GM18511 (cell line): ENCODE results near the gene NCBP2L.
"Not testable (repeated sequence)": the region's sequence is repeated elsewhere in the genome, so short reads cannot be mapped to it uniquely, and the experiment has no call there.

Experiments
- ATAC-seq: cut with Tn5 transposase; IDR thresholded peaks from one replicate; pipeline ENCODE4 v1.9.1; 2021; ENCODE audit warnings: mild to moderate bottlenecking, moderate library complexity; ENCODE audit not compliant: unreplicated experiment

Gene NCBP2L

DNA sequence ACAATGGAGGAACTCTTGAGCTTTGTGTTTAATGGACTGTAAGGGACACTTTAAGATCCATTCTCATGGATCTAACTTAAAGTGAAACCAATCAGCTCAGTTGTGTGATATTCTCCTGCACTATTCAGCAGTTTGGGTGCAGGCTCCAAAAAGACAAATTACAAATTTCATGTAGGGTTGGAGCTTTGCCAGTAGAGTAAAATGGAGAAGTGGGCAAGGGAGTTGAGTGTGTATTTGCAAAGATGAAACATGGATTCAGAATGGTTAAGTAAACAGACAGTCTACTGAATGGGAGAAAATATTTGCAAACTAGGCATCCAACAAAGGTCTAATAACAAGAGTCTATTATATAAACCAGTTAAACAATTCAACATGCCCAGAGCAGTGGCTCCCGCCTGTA is 26.9 kb downstream of the NCBP2L start:
- no peak for ATAC-seq

GRCh38 chrX:107805179-107805578 is 27.6 kb downstream of the NCBP2L start:
- ATAC-seq: no peak

GRCh38 chrX:107810053-107810452 is 32.5 kb downstream of the NCBP2L start:
- not testable (repeated sequence) for ATAC-seq

- no peak for ATAC-seq
Observed at GRCh38 chrX:107818900-107819521, 41.5 kb downstream of the NCBP2L start.

DNA sequence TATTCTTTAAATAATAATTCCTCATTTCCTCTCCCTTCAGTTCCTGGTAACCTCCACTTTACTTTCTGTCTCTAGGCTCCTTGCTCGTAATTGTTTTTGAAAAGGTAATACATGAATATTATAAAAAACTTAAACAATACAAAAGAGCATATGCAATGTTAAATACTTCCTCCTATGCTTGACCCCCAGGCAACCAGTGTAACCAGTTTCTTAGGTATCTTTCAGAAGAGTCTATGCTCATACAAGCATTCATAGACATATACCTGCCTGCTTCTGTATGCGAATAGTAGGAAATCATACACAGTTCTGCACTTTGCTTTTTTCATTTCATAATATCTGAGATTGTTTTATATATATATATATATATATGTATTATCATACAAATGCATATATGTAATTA is 45.5 kb downstream of the NCBP2L start:
- no peak for ATAC-seq

- no peak for ATAC-seq
Observed at GRCh38 chrX:107823456-107823855, 45.9 kb downstream of the NCBP2L start.

DNA sequence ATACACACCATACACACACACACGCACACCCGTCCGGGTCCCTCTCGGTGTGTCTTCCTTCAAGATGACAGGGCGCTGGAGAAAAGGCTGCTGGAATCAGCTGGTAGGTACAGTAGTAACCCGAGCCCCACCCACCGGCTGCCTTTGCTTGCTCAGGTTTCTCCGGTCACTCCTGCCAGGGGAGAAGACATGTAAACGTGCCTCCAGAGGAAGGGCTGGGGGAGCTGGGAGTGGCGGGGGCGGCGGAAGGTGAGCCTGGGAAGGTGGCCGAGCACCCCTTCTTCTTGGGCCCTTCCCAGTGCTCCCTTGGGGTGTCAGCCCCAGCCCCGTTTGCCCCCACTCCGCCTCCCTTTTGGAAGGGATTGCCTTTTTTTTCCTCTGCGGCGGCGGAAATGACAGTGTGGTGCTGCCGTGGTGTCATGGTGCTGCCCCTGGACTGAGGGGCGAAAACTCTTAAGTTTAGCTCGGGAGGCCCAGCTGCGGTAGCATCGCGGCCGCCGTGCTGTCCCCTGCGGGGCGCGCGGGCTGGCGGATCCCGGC is 48.2 kb downstream of the NCBP2L start, which contains the start of gene MID2:
TSS of gene MID2 (plus strand) at position 169 of the 540 bp plus-strand sequence. CDS start 561 bp downstream, outside the sequence.
- ATAC-seq: peak; percentile 59

DNA sequence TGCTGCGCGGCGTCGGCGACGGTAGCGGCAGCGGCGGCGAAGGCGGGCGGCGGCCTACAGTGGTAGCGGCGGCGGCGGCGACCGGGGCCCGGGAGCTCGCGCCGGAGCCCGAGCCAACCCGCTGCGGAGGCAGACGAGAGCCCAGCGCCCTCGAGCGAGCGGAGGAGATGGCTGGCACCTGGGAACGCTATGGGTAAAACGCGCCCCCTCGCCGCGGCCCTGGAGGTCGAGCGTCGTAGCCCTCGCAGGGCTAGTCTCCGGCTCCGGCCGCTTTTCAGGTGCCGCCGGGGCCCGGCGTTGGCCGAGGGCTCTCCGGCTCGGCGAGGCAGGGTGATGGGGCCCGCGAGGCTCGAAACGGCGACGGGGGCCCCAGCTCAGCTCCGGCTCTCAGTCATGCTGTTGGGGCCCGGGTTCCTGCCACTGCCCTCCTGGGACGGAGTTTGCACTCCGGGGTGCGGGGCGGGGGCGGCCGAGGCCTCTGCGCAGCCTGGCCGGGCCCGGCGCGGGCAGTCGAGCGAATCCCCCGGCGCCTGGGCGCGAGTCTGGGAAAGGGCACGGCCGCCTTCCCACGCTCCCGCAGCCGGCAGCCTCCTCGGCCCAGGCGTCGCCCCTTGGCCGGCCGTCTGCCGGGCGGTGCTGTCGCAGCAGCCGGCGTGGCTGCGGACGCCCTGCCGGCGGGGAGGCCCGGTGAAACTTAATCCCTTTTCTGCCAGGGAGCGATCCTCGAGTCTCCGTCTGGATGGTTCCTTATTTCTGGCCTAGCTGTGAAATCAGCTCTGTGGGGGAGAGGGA is 48.9 kb downstream of the NCBP2L start:
- peak; percentile 57 for ATAC-seq

DNA sequence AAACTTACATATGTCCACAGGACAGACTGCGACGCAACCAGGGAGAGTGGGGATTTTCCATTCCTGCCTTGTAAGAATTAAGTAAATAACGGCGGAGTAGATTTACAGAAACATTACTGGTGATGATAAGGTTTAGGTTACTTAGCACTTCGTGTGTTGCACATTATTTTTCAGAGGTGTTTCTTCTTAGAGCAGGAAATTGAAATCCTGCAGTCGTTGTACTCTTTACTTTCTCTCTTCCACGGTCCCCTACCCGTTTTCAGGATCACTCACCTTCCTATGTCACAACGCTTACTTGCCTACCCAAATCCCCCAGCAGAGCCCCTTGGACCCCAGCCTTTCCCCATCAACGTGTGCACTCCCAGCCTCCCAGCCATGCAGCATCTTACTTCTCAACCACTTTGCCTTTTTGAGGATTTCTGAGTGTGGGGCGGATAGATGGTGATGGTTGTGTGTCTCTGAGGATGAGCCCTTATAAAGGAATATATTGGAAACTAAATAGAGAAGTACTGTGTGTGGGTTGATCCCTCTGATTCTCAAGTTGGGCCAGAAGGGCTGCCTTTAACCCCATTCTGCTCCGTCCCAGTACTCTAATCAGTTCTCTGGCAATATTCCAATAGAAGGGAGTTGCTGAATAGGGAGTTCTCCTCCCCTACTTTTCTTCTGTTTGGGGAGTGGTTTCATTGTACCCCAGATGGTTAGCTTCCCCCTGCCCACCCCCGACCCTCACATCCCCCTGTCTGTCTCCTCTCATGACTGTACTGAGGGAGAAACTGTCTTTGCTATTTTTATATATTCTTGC is 49.7 kb downstream of the NCBP2L start:
- no peak for ATAC-seq

- no peak for ATAC-seq
Observed at GRCh38 chrX:107827852-107828251, 50.3 kb downstream of the NCBP2L start.

DNA sequence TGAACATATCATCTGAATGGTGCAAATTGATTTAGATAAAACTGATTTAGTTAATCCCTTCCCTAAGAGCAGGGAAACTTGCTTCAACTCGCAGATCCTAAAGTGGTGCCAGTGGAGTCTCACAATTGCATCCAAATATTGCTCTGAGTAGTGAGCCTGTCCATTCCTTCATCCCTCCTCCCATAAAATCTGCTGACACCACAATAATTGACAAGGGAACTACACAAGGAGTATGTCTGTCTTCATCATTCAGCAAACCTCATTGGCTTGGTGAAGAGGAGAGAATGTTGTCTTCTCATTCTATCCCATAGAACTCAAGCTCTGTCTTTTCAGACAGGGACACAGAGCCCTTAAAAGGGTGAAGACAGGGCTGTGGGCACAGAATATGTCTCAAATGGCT is 52.3 kb downstream of the NCBP2L start:
- ATAC-seq: no peak

DNA sequence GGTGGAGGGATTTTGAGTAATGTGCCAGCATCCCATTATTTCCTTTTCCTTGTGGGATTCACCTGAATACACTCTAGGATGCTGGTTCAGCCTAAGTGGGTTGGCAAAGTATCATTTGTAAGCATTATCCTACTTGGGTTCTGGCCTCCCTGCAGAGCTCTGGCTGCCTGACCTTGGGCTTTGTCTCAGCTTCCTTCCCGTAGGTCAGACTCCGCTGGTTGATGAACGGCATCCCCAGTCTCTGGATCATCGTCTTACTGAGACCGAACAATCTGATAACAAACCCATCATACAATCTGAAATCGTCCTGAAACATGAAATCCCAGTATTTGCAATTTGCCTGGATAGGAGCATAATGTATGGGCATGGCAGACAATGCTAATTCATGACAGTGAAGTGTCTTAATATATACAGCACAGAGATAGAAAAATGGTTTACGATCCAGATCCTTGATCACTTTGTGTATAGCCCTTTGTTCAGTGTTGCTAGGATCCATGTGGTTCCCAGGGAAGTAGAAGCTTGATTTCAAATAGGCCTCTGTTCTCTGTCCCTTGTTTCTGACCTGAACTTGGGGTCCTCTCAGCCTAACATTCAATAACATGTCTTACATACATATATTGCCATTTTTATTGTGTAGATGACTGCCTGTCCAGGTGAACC is 53.7 kb downstream of the NCBP2L start:
- no peak for ATAC-seq

- no peak for ATAC-seq
Observed at GRCh38 chrX:107834275-107835201, 57.0 kb downstream of the NCBP2L start.

DNA sequence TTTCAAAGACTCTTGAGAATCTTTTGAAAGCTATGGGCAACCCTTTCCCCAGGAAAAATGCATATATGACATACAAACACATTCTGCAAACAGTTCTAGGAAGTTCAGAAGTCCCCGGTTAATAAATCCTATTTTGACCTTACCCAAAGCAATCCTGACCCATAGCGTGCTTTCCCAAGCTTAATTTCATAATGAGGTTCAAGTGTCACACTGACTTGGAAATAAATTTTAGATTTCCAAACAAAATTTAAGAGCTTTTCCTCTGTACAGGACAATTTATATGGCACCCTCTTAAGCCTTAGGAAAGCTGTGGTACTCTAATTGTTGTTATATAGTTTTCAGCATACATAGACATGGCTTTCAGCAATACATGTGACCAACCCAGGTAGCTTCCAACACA is 59.4 kb downstream of the NCBP2L start:
- ATAC-seq: no peak

- ATAC-seq: no peak
Observed at GRCh38 chrX:107840971-107841370, 63.4 kb downstream of the NCBP2L start.

DNA sequence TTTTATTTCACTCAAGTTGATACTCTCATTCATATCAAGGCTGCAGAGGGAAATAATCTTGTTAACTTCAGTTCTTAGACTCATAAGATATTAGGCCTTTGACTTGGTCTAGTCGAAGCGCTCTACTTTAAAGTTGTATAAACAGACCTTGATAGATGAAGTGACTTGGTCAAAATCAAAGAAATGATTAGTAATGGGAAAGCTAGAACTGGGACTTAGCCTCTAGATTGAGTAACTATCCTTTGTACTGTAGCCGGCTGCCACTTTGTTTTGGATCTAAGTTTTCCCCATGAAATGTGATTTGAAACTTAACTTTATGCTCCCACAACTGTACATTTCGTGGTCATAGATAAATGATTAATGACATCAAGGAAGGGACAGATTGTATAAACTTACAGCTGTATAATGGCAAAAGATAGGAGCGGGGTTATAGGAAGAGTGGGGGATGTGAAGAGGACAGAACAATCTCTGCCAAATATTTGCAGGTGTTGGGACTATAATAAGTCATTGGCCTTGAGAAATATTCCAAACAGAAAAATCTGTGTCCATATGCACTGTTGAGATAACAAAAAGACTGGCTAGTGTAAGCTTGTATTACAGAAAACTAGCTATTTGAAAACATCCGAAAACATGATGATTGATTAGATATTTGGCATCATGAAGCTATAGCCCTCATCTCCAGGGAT is 65.3 kb downstream of the NCBP2L start:
- ATAC-seq: no peak
